NOMO-1 treated with DMSO at 0.1 percent for 48 hours (cell line): ENCODE measurements around the gene PGAM2.

Experiments used
- DNase-seq: peaks from one replicate; lab custom pipeline; 2025; ENCODE audit not compliant: unreplicated experiment; lab: John Stamatoyannopoulos, UW

The PGAM2 gene

GRCh38 chr7:44103923-44104859 lies 38.8 kb upstream of the PGAM2 start, which contains the start of gene AEBP1:
AEBP1 (plus strand) TSS chr7:44104345; CDS start chr7:44104666, 321 bp downstream.
- peak; percentile 35 for DNase-seq

- no peak for DNase-seq
Measured at GRCh38 chr7:44103566-44103922, 38.2 kb upstream of the PGAM2 start.

- no peak for DNase-seq
Measured at GRCh38 chr7:44102846-44103565, 37.6 kb upstream of the PGAM2 start.

- no peak for DNase-seq
Measured at GRCh38 chr7:44101966-44102845, 36.8 kb upstream of the PGAM2 start.

- no peak for DNase-seq
Measured at GRCh38 chr7:44101303-44101965, 36.1 kb upstream of the PGAM2 start.

- DNase-seq: no peak
Measured at GRCh38 chr7:44100458-44101302, 35.3 kb upstream of the PGAM2 start.

- DNase-seq: no peak
Measured at GRCh38 chr7:44099669-44100068, 34.3 kb upstream of the PGAM2 start.

- DNase-seq: no peak
Measured at GRCh38 chr7:44098092-44099068, 33.0 kb upstream of the PGAM2 start.

- DNase-seq: peak; percentile 28
Measured at GRCh38 chr7:44097064-44097932, 31.9 kb upstream of the PGAM2 start.

GRCh38 chr7:44096326-44096881 lies 31.0 kb upstream of the PGAM2 start:
- DNase-seq: no peak

GRCh38 chr7:44095781-44096180 lies 30.4 kb upstream of the PGAM2 start:
- no peak for DNase-seq

- DNase-seq: no peak
Measured at GRCh38 chr7:44094883-44095592, 29.7 kb upstream of the PGAM2 start.

GRCh38 chr7:44094365-44094764 lies 29.0 kb upstream of the PGAM2 start:
- DNase-seq: no peak

- DNase-seq: no peak
Measured at GRCh38 chr7:44093102-44093641, 27.8 kb upstream of the PGAM2 start.

- no peak for DNase-seq
Measured at GRCh38 chr7:44087911-44088838, 22.8 kb upstream of the PGAM2 start.
